Sigmoid colon (tissue), 7 donors: ENCODE results near the gene JMJD4. TPM values are rescaled to one million over a fixed set of nuclear protein-coding genes. Genes with fewer than 3 reads are reported as not detected.
"Not testable (repeated sequence)": the region's sequence is repeated elsewhere in the genome, so short reads cannot be mapped to it uniquely, and the experiment has no call there.

Experiments
- DNase-seq: peaks from one replicate; pipeline ENCODE4 v3.0.0-alpha.2; 2019
- H3K27ac ChIP-seq, 4 donors: fragments of 200-600 bp; sonication (generic); one replicate each; pipeline ENCODE4 v1.5.1; 2016 to 2019; ENCODE audit warnings: mild to moderate bottlenecking in 1 of 4
- H3K27me3 ChIP-seq, 3 donors: fragments of 200-600 bp; sonication (generic); one replicate each; pipeline ENCODE4 v1.5.1; 2019; ENCODE audit warnings: mild to moderate bottlenecking in 1 of 3
- H3K36me3 ChIP-seq, 4 donors: fragments of 200-600 bp; sonication (generic); one replicate each; pipeline ENCODE4 v1.5.1; 2016 to 2019
- H3K4me1 ChIP-seq, 4 donors: fragments of 200-600 bp; sonication (generic); one replicate each; pipeline ENCODE4 v1.5.1; 2017 to 2019
- H3K4me3 ChIP-seq, 4 donors: fragments of 200-600 bp; sonication (generic); one replicate each; pipeline ENCODE4 v1.5.1; 2017 to 2019; ENCODE audit warnings: mild to moderate bottlenecking in 2 of 4, moderate library complexity in 1 of 4
- H3K9me3 ChIP-seq, 4 donors: fragments of 200-600 bp in 3 of 4; sonication (generic) in 3 of 4; one replicate each; pipeline versions ENCODE4 v1.5.1 to v1.6.1; 2013 to 2019
- EP300 ChIP-seq, 4 donors: sonication (generic); formaldehyde crosslinking; IDR thresholded peaks; one replicate each; pipeline ENCODE4 v1.6.1; 2017; ENCODE audit warnings: antibody characterized with exemption in 4 of 4
- POLR2A ChIP-seq, 2 donors: fragments of 450-650 bp; IDR thresholded peaks; one replicate each; pipeline ENCODE4 v1.6.1; 2016; ENCODE audit warnings: antibody characterized with exemption in 2 of 2, mild to moderate bottlenecking in 2 of 2, moderate library complexity in 2 of 2
- POLR2AphosphoS5 ChIP-seq, 4 donors: sonication (generic); formaldehyde crosslinking; IDR thresholded peaks; one replicate each; pipeline ENCODE4 v1.6.1; 2017; ENCODE audit warnings: antibody characterized with exemption in 4 of 4
- WGBS, 2 donors: extraction: QIAGEN DNeasy Blood & Tissue Kit; methylation state at CpG; one replicate each; pipeline ENCODE4 v1.1.7; 2013; 5-methylcytosine and 5-hydroxymethylcytosine counted together
- intact Hi-C: fragments of 100-400 bp; cut with DNase I; formaldehyde crosslinking; loops from one replicate; pipeline ENCODE4 v1.15.1; 2023
- polyA plus RNA-seq, 3 donors: library from polyadenylated mRNA; stranded (reverse); fragments of 200-250 nt; gene quantifications; one replicate each; pipeline ENCODE4 v1.2.3, GENCODE V29; 2013
- total RNA-seq, 4 donors: library from RNA; depleted of rRNA; stranded (reverse); fragments of >200 nt; gene quantifications; one replicate each; pipeline ENCODE4 v1.1.0, GENCODE V29; 2016
- TF ChIP-seq, protein P1 (sequence below), 4 experiments: fragments of 450-650 bp in 3 of 4; fragments of 200-600 bp in 1 of 4; IDR thresholded peaks; one replicate each; pipeline ENCODE4 v1.5.1; 2016 to 2019; ENCODE audit warnings: antibody characterized with exemption in 4 of 4, mild to moderate bottlenecking in 3 of 4, moderate library complexity in 2 of 4
- donor health status: healthy with polysubstance abuse.
- donor health status: Bipolar disorder and iron deficiency.
- donor health status: healthy.

The JMJD4 gene
- total and polyA plus RNA-seq, 7 donors, result 7.8 to 20.5 (median 13.8) TPM

DNA sequence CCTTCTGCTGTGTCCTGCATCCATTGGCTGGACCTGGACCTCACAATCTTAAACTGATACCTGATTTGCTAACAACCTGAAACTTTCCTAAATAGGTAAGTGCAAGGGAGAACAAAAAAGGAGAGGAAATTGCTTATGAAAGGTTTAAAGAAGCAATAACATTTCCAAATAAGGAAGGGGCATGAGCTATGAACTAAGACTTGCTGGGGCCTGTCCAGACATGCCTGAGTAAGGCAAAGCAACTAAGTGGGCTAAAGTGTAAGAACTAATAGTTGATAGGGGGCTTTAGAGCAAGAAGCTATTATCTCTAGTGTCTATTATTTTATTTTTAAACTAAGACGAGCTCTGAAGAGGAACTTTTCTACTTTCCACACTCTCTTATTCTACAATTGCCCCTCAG is 11.6 kb downstream of the JMJD4 start:
- no peak for DNase-seq
- Histone ChIP-seq H3K9me3 (peaks cover 0 to 34% (median 11%) of the 10 kb centered on the region in 4 donors), H3K27ac (no peak overlapping the region), H3K4me1 (peaks cover 0 to 8% (median 6%) of the 10 kb centered on the region in 4 donors), H3K27me3 (no peaks in the 10 kb centered on the region), H3K4me3 (no peak overlapping the region), H3K36me3 (no peaks in the 10 kb centered on the region)
- WGBS, 2 donors, result 89 to 90% methylated on average over 1 of the region's 1 CpG
- intact Hi-C loops, result no loop called here
- TF ChIP-seq POLR2AphosphoS5 (IDR thresholded peaks at IDR 0.05) (no peak), POLR2A (IDR thresholded peaks at IDR 0.05) (no peak), EP300 (IDR thresholded peaks at IDR 0.05) (no peak)
- TF ChIP-seq, protein P1, sequence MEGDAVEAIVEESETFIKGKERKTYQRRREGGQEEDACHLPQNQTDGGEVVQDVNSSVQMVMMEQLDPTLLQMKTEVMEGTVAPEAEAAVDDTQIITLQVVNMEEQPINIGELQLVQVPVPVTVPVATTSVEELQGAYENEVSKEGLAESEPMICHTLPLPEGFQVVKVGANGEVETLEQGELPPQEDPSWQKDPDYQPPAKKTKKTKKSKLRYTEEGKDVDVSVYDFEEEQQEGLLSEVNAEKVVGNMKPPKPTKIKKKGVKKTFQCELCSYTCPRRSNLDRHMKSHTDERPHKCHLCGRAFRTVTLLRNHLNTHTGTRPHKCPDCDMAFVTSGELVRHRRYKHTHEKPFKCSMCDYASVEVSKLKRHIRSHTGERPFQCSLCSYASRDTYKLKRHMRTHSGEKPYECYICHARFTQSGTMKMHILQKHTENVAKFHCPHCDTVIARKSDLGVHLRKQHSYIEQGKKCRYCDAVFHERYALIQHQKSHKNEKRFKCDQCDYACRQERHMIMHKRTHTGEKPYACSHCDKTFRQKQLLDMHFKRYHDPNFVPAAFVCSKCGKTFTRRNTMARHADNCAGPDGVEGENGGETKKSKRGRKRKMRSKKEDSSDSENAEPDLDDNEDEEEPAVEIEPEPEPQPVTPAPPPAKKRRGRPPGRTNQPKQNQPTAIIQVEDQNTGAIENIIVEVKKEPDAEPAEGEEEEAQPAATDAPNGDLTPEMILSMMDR (IDR thresholded peaks at IDR 0.05), result no peak

- TF ChIP-seq POLR2AphosphoS5 (IDR thresholded peaks at IDR 0.05) (no peak), POLR2A (IDR thresholded peaks at IDR 0.05) (no peak), EP300 (IDR thresholded peaks at IDR 0.05) (no peak)
- TF ChIP-seq, protein P1 (IDR thresholded peaks at IDR 0.05), result no peak
- 78 to 80% methylated on average over 2 of the region's 2 CpGs for WGBS, 2 donors
- Histone ChIP-seq H3K4me1 (no peaks in the 10 kb centered on the region), H3K27me3 (no peaks in the 10 kb centered on the region), H3K9me3 (peaks cover 0 to 46% (median 14%) of the 10 kb centered on the region in 4 donors), H3K27ac (no peak overlapping the region), H3K4me3 (no peak overlapping the region), H3K36me3 (no peaks in the 10 kb centered on the region)
- no peak for DNase-seq
- intact Hi-C loops, result no loop called here
Measured at GRCh38 chr1:227718932-227719331, 16.2 kb downstream of the JMJD4 start.

GRCh38 chr1:227712648-227713047 is 22.5 kb downstream of the JMJD4 start:
- no peaks in the 10 kb centered on the region for H3K36me3 ChIP-seq
- peaks cover 0 to 13% (median 5%) of the 10 kb centered on the region in 4 donors for H3K9me3 ChIP-seq

GRCh38 chr1:227710474-227710873 is 24.6 kb downstream of the JMJD4 start:
- H3K27ac ChIP-seq, H3K27me3 ChIP-seq, H3K4me3 ChIP-seq, H3K4me1 ChIP-seq, DNase-seq, intact Hi-C loops, H3K36me3 ChIP-seq: not testable (repeated sequence)
- 93 to 97% methylated on average over 21 to 24 of the region's 24 CpGs for WGBS, 2 donors
- peaks cover 0 to 13% (median 3%) of the 10 kb centered on the region in 4 donors for H3K9me3 ChIP-seq

More at GRCh38 chr1:227712648-227713047, 22.5 kb downstream of the JMJD4 start:
- H3K4me3 ChIP-seq, result no peak overlapping the region
- H3K27me3 ChIP-seq, result no peaks in the 10 kb centered on the region
- intact Hi-C loops, result no loop called here
- no peak overlapping the region for H3K27ac ChIP-seq
- H3K4me1 ChIP-seq, result no peaks in the 10 kb centered on the region
- TF ChIP-seq, protein P1 (IDR thresholded peaks at IDR 0.05), result no peak
- TF ChIP-seq EP300 (IDR thresholded peaks at IDR 0.05) (no peak), POLR2AphosphoS5 (IDR thresholded peaks at IDR 0.05) (no peak), POLR2A (IDR thresholded peaks at IDR 0.05) (no peak)
- no peak for DNase-seq

- TF ChIP-seq, protein P1 (IDR thresholded peaks at IDR 0.05), result no peak
- TF ChIP-seq POLR2A (IDR thresholded peaks at IDR 0.05) (no peak), POLR2AphosphoS5 (IDR thresholded peaks at IDR 0.05) (no peak), EP300 (IDR thresholded peaks at IDR 0.05) (no peak)
- Histone ChIP-seq H3K9me3 (peaks cover 0 to 10% (median 4%) of the 10 kb centered on the region in 4 donors), H3K36me3 (no peaks in the 10 kb centered on the region), H3K27ac (no peak overlapping the region), H3K4me1 (no peaks in the 10 kb centered on the region), H3K27me3 (no peaks in the 10 kb centered on the region), H3K4me3 (no peak overlapping the region)
- WGBS, 2 donors, result 75 to 80% methylated on average over 1 of the region's 1 CpG
- no peak for DNase-seq
- intact Hi-C loops, result no loop called here
Measured at GRCh38 chr1:227709451-227709850, 25.7 kb downstream of the JMJD4 start.
